DMS153 treated with DMSO at 0.1 percent for 48 hours (cell line): Measurements from ENCODE around the gene CXorf49B.

Experiments
- DNase-seq: peaks from one replicate; lab custom pipeline; 2025; ENCODE audit not compliant: unreplicated experiment; lab: John Stamatoyannopoulos, UW

CXorf49B gene

GRCh38 chrX:71815121-71815905 lies 52.2 kb downstream of the CXorf49B start:
- DNase-seq: no peak

GRCh38 chrX:71815906-71816156 lies 52.7 kb downstream of the CXorf49B start:
- DNase-seq: no peak
